ENCODE results near the gene CCDC177. TPM values are rescaled to one million over a fixed set of nuclear protein-coding genes. Genes with fewer than 3 reads are reported as not detected.
A peak's percentile ranks its signal among the peaks of the same experiment; 100 is the strongest.

The CCDC177 gene
- total and polyA plus RNA-seq, 4 donors, result 2.0 to 4.8 (median 3.4) TPM

DNA sequence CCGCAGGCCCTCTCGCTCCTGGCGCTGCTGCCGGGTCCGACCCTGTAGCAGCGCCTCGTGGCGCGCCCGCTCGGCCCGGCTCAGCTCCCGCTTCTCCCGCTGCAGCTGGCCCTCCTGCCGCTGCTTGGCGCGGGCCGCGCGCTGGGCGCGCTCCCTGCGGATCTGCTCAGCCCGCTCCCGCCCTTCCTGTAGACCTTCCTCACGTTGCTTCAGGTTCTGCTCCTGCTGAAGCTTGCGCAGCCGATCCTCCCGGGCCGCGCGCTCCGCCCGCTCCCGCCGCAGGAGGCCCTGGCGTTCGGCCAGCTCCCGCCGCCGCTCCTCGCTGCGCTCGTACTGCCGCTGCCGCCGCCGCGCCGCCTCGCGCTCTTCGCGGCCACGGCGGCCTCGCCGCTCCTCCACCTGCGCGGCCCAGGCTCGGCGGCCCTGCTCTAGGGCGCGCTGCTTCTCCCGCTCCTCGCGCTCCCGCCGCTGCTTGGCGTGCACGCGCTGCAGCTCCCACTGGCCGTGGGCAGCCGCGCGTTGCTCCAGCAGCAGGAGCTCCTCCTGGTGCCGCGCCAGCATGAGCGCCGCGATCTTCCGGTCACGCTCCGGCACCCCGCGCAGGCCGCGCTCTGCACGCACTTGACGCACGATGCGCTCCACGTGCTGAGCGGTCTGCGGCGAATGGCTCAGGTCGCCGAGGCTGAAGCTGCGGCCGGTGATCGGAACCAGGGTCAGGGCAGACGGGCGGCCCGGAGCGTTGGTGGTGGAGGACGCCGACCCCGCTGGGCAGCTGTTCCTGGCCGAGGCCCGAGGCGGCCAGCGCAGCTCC is 2.4 kb downstream of the CCDC177 start:
- H3K27ac ChIP-seq (ENCODE audit: low read depth, low read length), result no peak overlapping the region

DNA sequence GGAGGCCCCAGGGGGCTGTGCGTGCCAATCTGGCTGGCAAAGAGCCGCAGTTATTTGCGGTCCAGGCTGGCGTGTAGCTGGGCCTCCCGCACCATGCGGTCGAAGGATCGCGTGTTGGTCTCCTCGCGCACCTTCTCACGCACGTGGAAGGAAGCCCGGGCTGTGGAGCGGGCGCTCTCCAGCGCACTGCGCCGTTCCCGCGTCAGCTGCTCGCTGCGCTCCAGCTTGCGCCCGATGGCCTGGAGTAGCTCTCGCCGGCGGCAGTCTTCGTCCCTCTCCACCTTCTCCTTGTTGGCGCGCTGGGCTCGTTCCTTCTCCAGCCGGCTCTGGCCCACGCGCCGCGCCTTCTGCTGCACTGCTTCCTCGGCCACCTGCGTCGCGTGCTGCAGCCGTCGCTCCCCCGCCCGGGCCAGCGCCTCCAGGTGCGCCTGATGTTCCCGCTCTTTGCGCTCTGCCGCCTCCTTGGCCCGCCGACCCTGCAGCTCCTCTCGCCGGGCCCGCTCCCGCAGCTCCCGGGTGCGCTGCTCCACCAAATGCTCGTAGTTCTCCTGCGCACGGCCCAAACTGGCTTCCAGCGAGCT is 3.1 kb downstream of the CCDC177 start:
- H3K27ac ChIP-seq (ENCODE audit: low read depth, low read length), result no peak overlapping the region
- DNase-seq (ENCODE audit: low read depth in 4 of 6, low spot score in 6 of 6), result no peak
- H3K36me3 ChIP-seq (ENCODE audit: control insufficient read depth, insufficient read depth, low read length), result peaks cover 22% of the 10 kb centered on the region
- H3K27me3 ChIP-seq (ENCODE audit: control insufficient read depth, insufficient read depth, low read length), result peaks cover 44% of the 10 kb centered on the region
- H3K4me1 ChIP-seq (ENCODE audit: control insufficient read depth, insufficient read depth, low read length), result peaks cover 32% of the 10 kb centered on the region
- no peaks in the 10 kb centered on the region for H3K9me3 ChIP-seq (ENCODE audit: control insufficient read depth, insufficient read depth, low read length)
- H3K4me3 ChIP-seq (ENCODE audit: low read depth, low read length), result no peak overlapping the region
- 52% methylated on average over 62 of the region's 62 CpGs for WGBS (ENCODE audit: insufficient coverage)

More for the DNA sequence above, 2.4 kb downstream of the CCDC177 start:
- Histone ChIP-seq H3K27me3 (ENCODE audit: control insufficient read depth, insufficient read depth, low read length) (peaks cover 42% of the 10 kb centered on the region), H3K4me1 (ENCODE audit: control insufficient read depth, insufficient read depth, low read length) (peaks cover 32% of the 10 kb centered on the region), H3K9me3 (ENCODE audit: control insufficient read depth, insufficient read depth, low read length) (no peaks in the 10 kb centered on the region), H3K36me3 (ENCODE audit: control insufficient read depth, insufficient read depth, low read length) (peaks cover 22% of the 10 kb centered on the region), H3K4me3 (ENCODE audit: low read depth, low read length) (no peak overlapping the region)
- DNase-seq (ENCODE audit: low read depth in 4 of 6, low spot score in 6 of 6), result peak in 2 of 6 donors; percentile 30 to 78
- 19% methylated on average over 112 of the region's 112 CpGs for WGBS (ENCODE audit: insufficient coverage)

DNA sequence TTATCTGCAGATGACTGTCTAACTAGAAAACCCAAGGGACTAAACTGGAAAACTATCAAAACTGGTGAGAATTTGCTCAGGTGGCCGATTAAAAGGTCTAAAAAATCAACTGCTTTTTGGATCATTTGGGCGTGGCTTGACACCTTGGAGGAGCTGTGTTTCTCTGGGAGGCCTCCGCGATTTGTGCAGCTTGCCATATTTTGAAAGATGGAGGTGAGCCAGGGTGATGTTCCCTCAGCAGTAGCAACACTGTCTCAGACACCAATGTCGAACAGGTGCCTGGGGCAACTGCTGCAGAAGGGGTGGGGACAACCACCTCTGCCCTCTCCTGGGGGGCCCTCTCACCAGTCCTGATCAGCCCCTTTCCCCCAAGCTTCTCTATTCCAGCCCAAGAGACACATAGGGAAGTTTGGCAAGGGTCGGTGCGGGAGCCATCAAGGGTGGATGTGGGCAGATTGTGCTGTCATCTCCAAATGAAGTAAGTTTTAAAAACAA is 3.8 kb downstream of the CCDC177 start:
- Histone ChIP-seq H3K36me3 (ENCODE audit: control insufficient read depth, insufficient read depth, low read length) (peaks cover 22% of the 10 kb centered on the region), H3K27ac (ENCODE audit: low read depth, low read length) (no peak overlapping the region), H3K27me3 (ENCODE audit: control insufficient read depth, insufficient read depth, low read length) (peaks cover 45% of the 10 kb centered on the region), H3K9me3 (ENCODE audit: control insufficient read depth, insufficient read depth, low read length) (no peaks in the 10 kb centered on the region), H3K4me1 (ENCODE audit: control insufficient read depth, insufficient read depth, low read length) (peaks cover 32% of the 10 kb centered on the region), H3K4me3 (ENCODE audit: low read depth, low read length) (no peak overlapping the region)
- DNase-seq (ENCODE audit: low read depth in 4 of 6, low spot score in 6 of 6), result no peak
- WGBS (ENCODE audit: insufficient coverage), result 88% methylated on average over 6 of the region's 7 CpGs

DNA sequence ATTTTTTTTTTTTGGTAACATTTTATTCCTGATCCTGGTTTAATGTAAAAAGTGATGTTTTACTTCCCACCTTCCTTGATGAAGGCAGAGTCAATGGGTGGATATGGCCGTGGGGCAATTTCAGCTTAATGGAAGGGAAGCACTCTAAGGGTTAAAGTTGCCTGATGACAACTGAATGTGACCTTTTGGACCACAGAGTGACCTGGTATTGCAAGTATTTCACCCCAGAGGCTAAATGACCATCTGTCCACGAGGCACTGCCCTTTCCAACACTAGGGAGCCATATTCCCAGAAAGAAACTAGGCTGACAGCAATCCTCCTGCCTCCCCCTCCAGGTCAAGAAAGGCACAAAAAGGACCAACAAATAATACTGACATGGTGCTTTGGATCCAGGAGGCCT is 4.8 kb downstream of the CCDC177 start:
- 22% methylated on average over 1 of the region's 2 CpGs for WGBS (ENCODE audit: insufficient coverage)
- no peak for DNase-seq (ENCODE audit: low read depth in 4 of 6, low spot score in 6 of 6)
- Histone ChIP-seq H3K27ac (ENCODE audit: low read depth, low read length) (no peak overlapping the region), H3K4me1 (ENCODE audit: control insufficient read depth, insufficient read depth, low read length) (peaks cover 32% of the 10 kb centered on the region), H3K4me3 (ENCODE audit: low read depth, low read length) (no peak overlapping the region), H3K27me3 (ENCODE audit: control insufficient read depth, insufficient read depth, low read length) (peaks cover 38% of the 10 kb centered on the region), H3K9me3 (ENCODE audit: control insufficient read depth, insufficient read depth, low read length) (no peaks in the 10 kb centered on the region), H3K36me3 (ENCODE audit: control insufficient read depth, insufficient read depth, low read length) (peaks cover 22% of the 10 kb centered on the region)

DNA sequence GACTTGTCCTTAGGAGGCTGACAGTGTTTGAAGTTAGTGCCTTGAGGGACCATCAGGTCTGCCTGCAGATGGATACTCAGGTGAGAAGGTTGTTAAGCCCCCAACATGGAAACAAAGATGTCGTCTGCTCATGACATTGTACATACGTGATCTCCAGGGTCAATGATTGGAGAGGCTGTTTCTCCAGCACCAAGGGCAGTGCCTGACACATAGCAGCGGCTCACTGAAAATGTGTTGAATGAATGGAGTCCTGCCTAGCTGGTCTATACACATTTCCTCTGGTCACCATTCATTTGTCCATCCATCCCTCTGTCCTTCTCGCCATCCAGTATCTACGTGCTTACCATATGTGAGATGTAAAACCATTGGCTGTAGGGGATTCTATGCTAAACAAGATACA is 7.1 kb downstream of the CCDC177 start:
- H3K27ac ChIP-seq (ENCODE audit: low read depth, low read length), result no peak overlapping the region
- WGBS (ENCODE audit: insufficient coverage), result 100% methylated on average over 2 of the region's 5 CpGs
- no peaks in the 10 kb centered on the region for H3K9me3 ChIP-seq (ENCODE audit: control insufficient read depth, insufficient read depth, low read length)
- peaks cover 24% of the 10 kb centered on the region for H3K27me3 ChIP-seq (ENCODE audit: control insufficient read depth, insufficient read depth, low read length)
- DNase-seq (ENCODE audit: low read depth in 4 of 6, low spot score in 6 of 6), result no peak
- peaks cover 15% of the 10 kb centered on the region for H3K36me3 ChIP-seq (ENCODE audit: control insufficient read depth, insufficient read depth, low read length)
- H3K4me3 ChIP-seq (ENCODE audit: low read depth, low read length), result no peak overlapping the region
- H3K4me1 ChIP-seq (ENCODE audit: control insufficient read depth, insufficient read depth, low read length), result peaks cover 12% of the 10 kb centered on the region

DNA sequence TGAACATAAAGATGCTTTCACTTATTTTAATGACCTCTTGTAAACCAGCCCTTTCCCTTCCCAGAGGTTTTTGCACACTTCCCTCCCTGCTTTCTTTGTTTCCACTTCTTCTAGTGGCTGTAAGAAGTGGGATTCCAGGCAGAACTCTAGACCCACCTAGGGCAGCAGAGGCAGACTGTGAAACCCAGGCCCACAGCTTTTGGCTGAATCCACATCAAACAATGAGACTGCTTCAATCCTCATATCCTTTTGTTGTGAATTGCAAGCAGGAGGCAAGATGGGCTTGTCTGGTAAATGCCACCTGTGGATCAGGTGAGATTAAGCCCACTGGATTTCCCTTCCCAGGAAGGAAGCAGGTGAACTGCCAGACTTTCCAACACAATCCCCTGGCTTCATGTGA is 12.8 kb downstream of the CCDC177 start:
- H3K27me3 ChIP-seq (ENCODE audit: control insufficient read depth, insufficient read depth, low read length), result peaks cover 7% of the 10 kb centered on the region
- H3K4me3 ChIP-seq (ENCODE audit: low read depth, low read length), result no peak overlapping the region
- H3K4me1 ChIP-seq (ENCODE audit: control insufficient read depth, insufficient read depth, low read length), result peaks cover 22% of the 10 kb centered on the region
- H3K27ac ChIP-seq (ENCODE audit: low read depth, low read length), result no peak overlapping the region
- no peak for DNase-seq (ENCODE audit: low read depth in 4 of 6, low spot score in 6 of 6)
- H3K36me3 ChIP-seq (ENCODE audit: control insufficient read depth, insufficient read depth, low read length), result no peaks in the 10 kb centered on the region
- H3K9me3 ChIP-seq (ENCODE audit: control insufficient read depth, insufficient read depth, low read length), result no peaks in the 10 kb centered on the region

DNA sequence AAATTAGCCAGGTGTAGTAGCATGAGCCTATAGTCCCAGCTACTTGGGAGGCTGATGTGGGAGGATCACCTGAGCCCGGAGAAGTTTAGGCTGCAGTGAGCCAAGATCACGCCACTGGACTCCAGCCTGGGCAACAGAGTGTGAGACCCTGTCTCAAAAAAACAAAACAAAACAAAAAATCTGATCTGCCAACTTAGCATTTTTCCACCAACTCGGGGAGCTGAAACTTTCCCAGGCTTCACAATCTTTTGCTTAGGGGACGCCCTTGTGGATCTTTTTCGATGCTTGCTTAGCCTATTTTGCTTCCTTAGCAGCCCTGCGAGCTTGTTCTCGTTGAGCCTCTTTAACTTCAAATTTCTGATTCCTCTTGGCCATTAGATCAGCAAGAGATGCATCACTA is 13.8 kb downstream of the CCDC177 start:
- WGBS (ENCODE audit: insufficient coverage), result 57% methylated on average over 7 of the region's 7 CpGs
- peak overlapping the region; percentile 55 for H3K27ac ChIP-seq (ENCODE audit: low read depth, low read length)

DNA sequence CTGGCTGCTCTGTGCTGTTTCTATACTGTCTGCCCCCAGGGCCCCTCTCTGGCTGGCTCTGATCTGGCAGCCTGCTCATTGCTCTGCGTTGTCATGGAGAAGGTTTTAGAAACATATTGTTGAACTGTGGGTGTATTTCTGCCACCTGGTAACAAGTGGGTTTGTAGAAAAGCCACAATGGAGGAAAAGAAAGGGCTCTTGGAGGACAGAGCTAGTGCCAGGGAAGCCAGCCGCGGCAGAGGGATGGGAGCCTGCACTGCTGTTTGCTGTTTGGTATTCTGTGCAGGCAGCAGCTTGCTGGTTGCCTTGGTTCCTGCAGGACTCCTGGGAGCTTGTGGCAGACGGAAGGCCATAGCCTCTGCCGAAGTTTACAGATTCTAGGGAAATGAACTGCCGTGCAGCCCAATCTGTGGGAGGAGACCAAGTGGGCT is 15.1 kb downstream of the CCDC177 start:
- Histone ChIP-seq H3K9me3 (ENCODE audit: control insufficient read depth, insufficient read depth, low read length) (no peaks in the 10 kb centered on the region), H3K4me1 (ENCODE audit: control insufficient read depth, insufficient read depth, low read length) (peaks cover 28% of the 10 kb centered on the region), H3K4me3 (ENCODE audit: low read depth, low read length) (no peak overlapping the region), H3K27ac (ENCODE audit: low read depth, low read length) (peak overlapping the region; percentile 58), H3K36me3 (ENCODE audit: control insufficient read depth, insufficient read depth, low read length) (no peaks in the 10 kb centered on the region), H3K27me3 (ENCODE audit: control insufficient read depth, insufficient read depth, low read length) (peaks cover 5% of the 10 kb centered on the region)
- 8% methylated on average over 6 of the region's 6 CpGs for WGBS (ENCODE audit: insufficient coverage)
- peak; percentile 75 to 98 (median 87) for DNase-seq (ENCODE audit: low read depth in 4 of 6, low spot score in 6 of 6)

More for the DNA sequence above, 13.8 kb downstream of the CCDC177 start:
- Histone ChIP-seq H3K4me3 (ENCODE audit: low read depth, low read length) (no peak overlapping the region), H3K27me3 (ENCODE audit: control insufficient read depth, insufficient read depth, low read length) (peaks cover 5% of the 10 kb centered on the region), H3K9me3 (ENCODE audit: control insufficient read depth, insufficient read depth, low read length) (no peaks in the 10 kb centered on the region), H3K36me3 (ENCODE audit: control insufficient read depth, insufficient read depth, low read length) (no peaks in the 10 kb centered on the region), H3K4me1 (ENCODE audit: control insufficient read depth, insufficient read depth, low read length) (peaks cover 22% of the 10 kb centered on the region)
- peak in 2 of 6 donors; percentile 27 to 38 for DNase-seq (ENCODE audit: low read depth in 4 of 6, low spot score in 6 of 6)

DNA sequence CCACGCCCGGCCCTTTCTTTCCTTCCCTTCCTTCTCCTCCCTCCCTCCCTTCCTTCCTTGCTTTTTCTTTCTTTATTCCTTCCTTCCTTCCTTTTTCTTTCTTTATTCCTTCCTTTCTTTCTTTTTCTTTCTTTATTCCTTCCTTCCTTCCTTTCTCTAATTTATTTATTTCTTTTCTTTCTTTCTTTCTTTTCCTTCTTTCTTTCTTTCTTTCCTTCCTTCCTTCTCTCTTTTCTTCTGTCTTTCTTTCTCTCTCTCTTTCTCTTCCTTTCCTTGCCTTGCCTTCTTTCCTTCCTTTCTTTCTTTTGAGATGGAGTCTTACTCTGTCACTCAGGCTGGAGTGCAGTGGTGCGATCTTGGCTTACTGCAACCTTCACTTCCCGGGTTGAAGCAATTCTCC is 15.9 kb downstream of the CCDC177 start:
- H3K9me3 ChIP-seq (ENCODE audit: control insufficient read depth, insufficient read depth, low read length), result no peaks in the 10 kb centered on the region
- no peak for DNase-seq (ENCODE audit: low read depth in 4 of 6, low spot score in 6 of 6)
- peaks cover 3% of the 10 kb centered on the region for H3K27me3 ChIP-seq (ENCODE audit: control insufficient read depth, insufficient read depth, low read length)
- H3K27ac ChIP-seq (ENCODE audit: low read depth, low read length), result peak overlapping the region; percentile 58
- WGBS (ENCODE audit: insufficient coverage), result 84% methylated on average over 2 of the region's 4 CpGs
- H3K36me3 ChIP-seq (ENCODE audit: control insufficient read depth, insufficient read depth, low read length), result no peaks in the 10 kb centered on the region
- peaks cover 30% of the 10 kb centered on the region for H3K4me1 ChIP-seq (ENCODE audit: control insufficient read depth, insufficient read depth, low read length)
- no peak overlapping the region for H3K4me3 ChIP-seq (ENCODE audit: low read depth, low read length)
